ENCODE results near the gene RCSD1.

RCSD1 gene

DNA sequence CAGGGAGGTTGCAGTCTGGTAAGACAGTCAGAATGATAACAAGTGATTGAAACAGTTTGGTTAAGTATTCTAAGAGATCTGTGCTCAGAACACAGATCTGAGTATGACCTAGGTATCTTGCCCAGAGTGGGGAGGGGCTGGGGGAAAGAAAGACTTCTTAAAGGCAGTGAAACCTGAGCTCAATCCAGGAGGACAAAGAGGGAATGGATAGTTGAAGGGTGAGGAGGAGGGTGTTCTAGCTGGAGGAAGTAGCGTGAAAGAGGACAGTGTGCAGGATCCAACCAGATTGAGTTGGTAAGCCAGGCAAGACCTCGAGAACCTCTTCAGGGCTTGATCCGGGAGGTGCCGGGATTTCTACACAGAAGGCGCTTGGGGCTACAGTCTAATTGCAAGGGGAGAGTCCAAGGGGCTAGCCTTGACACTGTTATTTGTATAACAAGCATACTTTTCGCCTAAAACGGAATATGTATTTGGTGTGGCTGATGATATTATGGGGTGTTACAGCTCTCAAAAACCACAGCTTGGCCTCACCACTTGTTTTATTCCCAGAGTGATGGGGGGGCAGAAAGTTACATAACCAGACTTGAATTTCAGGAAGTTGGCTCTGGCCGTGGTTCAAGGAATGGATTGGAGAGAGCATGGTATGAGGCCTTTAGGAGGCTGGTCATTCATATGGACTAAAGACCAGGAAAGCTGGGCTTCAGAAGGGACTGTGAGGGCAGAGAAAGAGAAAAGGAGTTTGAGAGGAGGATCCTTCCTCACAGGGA is 19.1 kb downstream of the RCSD1 start:
- H3K9me3 ChIP-seq (ENCODE audit: control insufficient read depth in 5 of 5, low read length in 5 of 5), result no peaks in the 10 kb centered on the region
- peak overlapping the region in 1 of 5 donors; percentile 18 for H3K9ac ChIP-seq (ENCODE audit: low read length in 5 of 5)
- peaks cover 0 to 71% (median 44%) of the 10 kb centered on the region in 5 donors for H3K4me1 ChIP-seq (ENCODE audit: control insufficient read depth in 5 of 5, insufficient read depth in 5 of 5, low read length in 5 of 5)
- peak overlapping the region; percentile 14 for H3K27ac ChIP-seq (ENCODE audit: low read depth, low read length)
- H3K27me3 ChIP-seq (ENCODE audit: control insufficient read depth in 5 of 5, insufficient read depth in 4 of 5, low read length in 5 of 5), result no peaks in the 10 kb centered on the region
- no peak overlapping the region for H3K4me3 ChIP-seq (ENCODE audit: low read depth in 1 of 5, low read length in 5 of 5)
- H3K36me3 ChIP-seq (ENCODE audit: control insufficient read depth in 5 of 5, insufficient read depth in 5 of 5, low read length in 5 of 5), result peaks cover 0 to 3% (median 0%) of the 10 kb centered on the region in 5 donors

DNA sequence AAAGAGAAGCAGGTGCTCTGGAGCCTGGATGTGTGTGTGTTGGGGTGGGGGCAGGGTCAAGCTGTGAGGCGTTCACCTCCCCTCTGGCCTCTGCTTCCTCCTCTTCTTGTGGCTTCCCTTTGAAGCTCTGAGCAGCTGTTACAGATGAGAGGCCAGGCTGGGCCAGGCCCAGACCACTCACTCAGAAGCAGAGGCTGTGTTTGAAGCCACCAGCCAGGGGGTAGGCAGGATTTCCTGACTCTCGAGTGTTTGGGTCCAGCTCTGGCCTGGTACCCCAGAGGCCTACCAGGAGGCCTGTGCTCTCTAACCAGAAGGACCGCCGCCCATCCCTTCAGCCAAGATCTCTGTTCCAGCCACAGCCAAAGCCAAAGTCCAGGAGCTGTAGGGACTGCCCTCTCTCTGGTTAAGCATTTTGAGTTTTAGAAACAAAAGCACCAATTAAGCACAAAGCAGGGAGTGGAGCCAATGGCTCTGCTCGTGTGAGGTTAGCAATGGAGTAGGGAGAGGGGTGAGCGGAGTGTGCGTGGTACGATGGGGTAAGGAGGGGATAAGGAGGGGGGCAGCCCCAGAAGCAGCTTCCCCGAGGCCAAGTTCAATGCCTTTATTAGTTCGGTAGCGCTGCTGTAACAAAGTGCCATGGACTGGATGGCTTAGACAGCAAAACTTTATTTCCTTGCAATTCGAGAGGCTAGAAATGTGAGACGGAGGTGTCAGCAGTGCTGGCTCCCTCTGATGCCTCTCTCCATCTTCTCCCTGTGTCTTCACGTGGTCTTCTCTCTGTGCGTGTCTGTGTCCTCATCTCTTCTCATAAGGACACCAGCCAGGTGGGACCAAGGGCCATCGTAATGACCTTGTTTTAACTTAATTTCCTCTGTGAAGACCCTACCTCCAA is 20.5 kb downstream of the RCSD1 start:
- Histone ChIP-seq H3K9ac (ENCODE audit: low read length in 5 of 5) (peak overlapping the region in 1 of 5 donors; percentile 10), H3K9me3 (ENCODE audit: control insufficient read depth in 5 of 5, low read length in 5 of 5) (no peaks in the 10 kb centered on the region), H3K4me3 (ENCODE audit: low read depth in 1 of 5, low read length in 5 of 5) (no peak overlapping the region), H3K36me3 (ENCODE audit: control insufficient read depth in 5 of 5, insufficient read depth in 5 of 5, low read length in 5 of 5) (no peaks in the 10 kb centered on the region), H3K27me3 (ENCODE audit: control insufficient read depth in 5 of 5, insufficient read depth in 4 of 5, low read length in 5 of 5) (no peaks in the 10 kb centered on the region), H3K27ac (ENCODE audit: low read depth, low read length) (peak overlapping the region; percentile 11), H3K4me1 (ENCODE audit: control insufficient read depth in 5 of 5, insufficient read depth in 5 of 5, low read length in 5 of 5) (peaks cover 2 to 85% (median 44%) of the 10 kb centered on the region in 5 donors)

DNA sequence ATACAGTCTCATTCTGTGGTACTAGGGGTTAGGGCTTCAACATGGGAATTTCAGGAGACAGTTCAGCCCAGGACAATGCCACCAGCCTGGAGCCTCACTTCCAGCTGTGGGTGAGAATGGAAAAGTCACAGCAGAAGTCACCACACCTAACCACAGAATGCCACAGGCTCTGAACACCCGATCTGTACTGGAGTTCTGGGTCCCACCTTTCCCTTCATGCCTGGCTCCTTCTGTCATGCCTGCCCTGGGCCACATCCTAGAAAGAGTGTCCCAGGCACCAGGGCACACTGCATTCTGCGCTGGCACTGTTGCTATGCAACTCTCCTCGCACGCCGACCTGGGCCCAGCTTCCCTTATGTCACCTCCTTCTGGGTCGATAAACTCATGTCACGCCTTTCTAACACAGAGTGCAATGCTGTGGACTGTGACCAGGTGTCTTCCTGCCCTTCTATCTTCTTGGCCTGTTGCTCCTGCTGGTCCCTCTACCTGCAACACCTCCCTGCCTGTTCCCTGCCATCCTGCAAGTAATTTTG is 21.2 kb downstream of the RCSD1 start:
- Histone ChIP-seq H3K36me3 (ENCODE audit: control insufficient read depth in 5 of 5, insufficient read depth in 5 of 5, low read length in 5 of 5) (no peaks in the 10 kb centered on the region), H3K4me3 (ENCODE audit: low read depth in 1 of 5, low read length in 5 of 5) (no peak overlapping the region), H3K9ac (ENCODE audit: low read length in 5 of 5) (no peak overlapping the region), H3K9me3 (ENCODE audit: control insufficient read depth in 5 of 5, low read length in 5 of 5) (no peaks in the 10 kb centered on the region), H3K27me3 (ENCODE audit: control insufficient read depth in 5 of 5, insufficient read depth in 4 of 5, low read length in 5 of 5) (no peaks in the 10 kb centered on the region), H3K4me1 (ENCODE audit: control insufficient read depth in 5 of 5, insufficient read depth in 5 of 5, low read length in 5 of 5) (peaks cover 2 to 79% (median 44%) of the 10 kb centered on the region in 5 donors), H3K27ac (ENCODE audit: low read depth, low read length) (no peak overlapping the region)

GRCh38 chr1:167654975-167655575 is 25.0 kb downstream of the RCSD1 start:
- H3K9me3 ChIP-seq (ENCODE audit: control insufficient read depth in 5 of 5, low read length in 5 of 5), result no peaks in the 10 kb centered on the region
- no peaks in the 10 kb centered on the region for H3K36me3 ChIP-seq (ENCODE audit: control insufficient read depth in 5 of 5, insufficient read depth in 5 of 5, low read length in 5 of 5)
- peaks cover 5 to 71% (median 15%) of the 10 kb centered on the region in 5 donors for H3K4me1 ChIP-seq (ENCODE audit: control insufficient read depth in 5 of 5, insufficient read depth in 5 of 5, low read length in 5 of 5)
- no peak overlapping the region for H3K4me3 ChIP-seq (ENCODE audit: low read depth in 1 of 5, low read length in 5 of 5)
- H3K9ac ChIP-seq (ENCODE audit: low read length in 5 of 5), result no peak overlapping the region
- no peak overlapping the region for H3K27ac ChIP-seq (ENCODE audit: low read depth, low read length)
- H3K27me3 ChIP-seq (ENCODE audit: control insufficient read depth in 5 of 5, insufficient read depth in 4 of 5, low read length in 5 of 5), result no peaks in the 10 kb centered on the region

GRCh38 chr1:167656657-167657056 is 26.6 kb downstream of the RCSD1 start:
- H3K36me3 ChIP-seq (ENCODE audit: control insufficient read depth in 5 of 5, insufficient read depth in 5 of 5, low read length in 5 of 5), result no peaks in the 10 kb centered on the region
- no peak overlapping the region for H3K27ac ChIP-seq (ENCODE audit: low read depth, low read length)
- no peaks in the 10 kb centered on the region for H3K27me3 ChIP-seq (ENCODE audit: control insufficient read depth in 5 of 5, insufficient read depth in 4 of 5, low read length in 5 of 5)
- H3K4me3 ChIP-seq (ENCODE audit: low read depth in 1 of 5, low read length in 5 of 5), result no peak overlapping the region
- H3K9ac ChIP-seq (ENCODE audit: low read length in 5 of 5), result no peak overlapping the region
- no peaks in the 10 kb centered on the region for H3K9me3 ChIP-seq (ENCODE audit: control insufficient read depth in 5 of 5, low read length in 5 of 5)
- peaks cover 5 to 71% (median 7%) of the 10 kb centered on the region in 5 donors for H3K4me1 ChIP-seq (ENCODE audit: control insufficient read depth in 5 of 5, insufficient read depth in 5 of 5, low read length in 5 of 5)

- Histone ChIP-seq H3K9ac (ENCODE audit: low read length in 5 of 5) (no peak overlapping the region), H3K4me1 (ENCODE audit: control insufficient read depth in 5 of 5, insufficient read depth in 5 of 5, low read length in 5 of 5) (peaks cover 5 to 79% (median 24%) of the 10 kb centered on the region in 5 donors), H3K9me3 (ENCODE audit: control insufficient read depth in 5 of 5, low read length in 5 of 5) (no peaks in the 10 kb centered on the region), H3K36me3 (ENCODE audit: control insufficient read depth in 5 of 5, insufficient read depth in 5 of 5, low read length in 5 of 5) (no peaks in the 10 kb centered on the region), H3K4me3 (ENCODE audit: low read depth in 1 of 5, low read length in 5 of 5) (no peak overlapping the region), H3K27ac (ENCODE audit: low read depth, low read length) (no peak overlapping the region), H3K27me3 (ENCODE audit: control insufficient read depth in 5 of 5, insufficient read depth in 4 of 5, low read length in 5 of 5) (no peaks in the 10 kb centered on the region)
These were observed 28.7 kb downstream of the RCSD1 start for GRCh38 chr1:167658574-167659328.

DNA sequence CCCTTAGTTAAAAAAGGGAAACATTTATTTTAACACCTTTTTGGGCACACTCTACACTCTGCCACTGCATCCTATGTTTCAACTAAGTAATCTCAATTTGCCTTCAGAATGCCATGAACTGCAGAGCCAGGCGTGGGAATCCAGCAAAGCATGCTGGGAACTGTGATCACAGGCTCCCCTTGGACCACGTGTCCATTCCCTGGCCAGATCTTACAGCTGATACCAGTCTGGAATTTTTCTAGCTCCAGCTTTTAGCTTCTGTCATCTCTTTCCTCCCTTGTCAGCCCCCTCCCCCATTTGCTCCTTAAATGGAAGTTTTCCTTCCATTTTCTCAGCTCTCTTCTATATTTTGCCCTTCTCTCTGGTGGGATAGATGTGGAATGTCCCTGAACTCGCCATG is 29.4 kb downstream of the RCSD1 start:
- Histone ChIP-seq H3K27me3 (ENCODE audit: control insufficient read depth in 5 of 5, insufficient read depth in 4 of 5, low read length in 5 of 5) (no peaks in the 10 kb centered on the region), H3K9me3 (ENCODE audit: control insufficient read depth in 5 of 5, low read length in 5 of 5) (no peaks in the 10 kb centered on the region), H3K9ac (ENCODE audit: low read length in 5 of 5) (no peak overlapping the region), H3K36me3 (ENCODE audit: control insufficient read depth in 5 of 5, insufficient read depth in 5 of 5, low read length in 5 of 5) (no peaks in the 10 kb centered on the region), H3K4me1 (ENCODE audit: control insufficient read depth in 5 of 5, insufficient read depth in 5 of 5, low read length in 5 of 5) (peaks cover 5 to 77% (median 25%) of the 10 kb centered on the region in 5 donors), H3K4me3 (ENCODE audit: low read depth in 1 of 5, low read length in 5 of 5) (no peak overlapping the region), H3K27ac (ENCODE audit: low read depth, low read length) (no peak overlapping the region)

DNA sequence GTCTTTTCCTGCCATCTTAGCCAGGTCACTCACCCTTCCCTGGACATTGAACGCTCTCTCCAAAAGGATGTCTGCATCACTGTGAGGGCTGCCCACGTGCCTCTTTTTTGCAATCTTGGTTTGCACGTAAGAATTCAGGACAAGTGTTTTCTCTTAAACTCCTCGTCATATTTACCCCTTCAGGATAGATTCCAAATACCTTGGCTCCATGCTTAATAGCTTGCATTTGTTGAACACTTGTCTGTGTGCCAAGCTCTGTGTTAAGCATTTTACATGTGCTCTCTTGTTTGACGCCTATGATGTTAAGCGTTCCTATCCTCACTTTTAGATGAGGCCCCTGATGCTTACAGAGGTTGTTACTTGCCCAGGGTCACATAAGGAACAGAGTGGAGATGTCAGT is 29.8 kb downstream of the RCSD1 start:
- no peaks in the 10 kb centered on the region for H3K36me3 ChIP-seq (ENCODE audit: control insufficient read depth in 5 of 5, insufficient read depth in 5 of 5, low read length in 5 of 5)
- no peak overlapping the region for H3K9ac ChIP-seq (ENCODE audit: low read length in 5 of 5)
- no peak overlapping the region for H3K4me3 ChIP-seq (ENCODE audit: low read depth in 1 of 5, low read length in 5 of 5)
- H3K27ac ChIP-seq (ENCODE audit: low read depth, low read length), result no peak overlapping the region
- H3K27me3 ChIP-seq (ENCODE audit: control insufficient read depth in 5 of 5, insufficient read depth in 4 of 5, low read length in 5 of 5), result no peaks in the 10 kb centered on the region
- peaks cover 4 to 72% (median 25%) of the 10 kb centered on the region in 5 donors for H3K4me1 ChIP-seq (ENCODE audit: control insufficient read depth in 5 of 5, insufficient read depth in 5 of 5, low read length in 5 of 5)
- no peaks in the 10 kb centered on the region for H3K9me3 ChIP-seq (ENCODE audit: control insufficient read depth in 5 of 5, low read length in 5 of 5)

Data from subcutaneous abdominal adipose tissue (tissue), 5 donors.